Heart right ventricle (tissue), 16 donors: ENCODE measurements around the gene DUSP28. TPM values are rescaled to one million over a fixed set of nuclear protein-coding genes. Genes with fewer than 3 reads are reported as not detected.

Source experiments
- ATAC-seq, 8 donors: fragments of 200-7000 bp; cut with Tn5 transposase; one replicate each; pipeline ENCODE4 v1.9.1; 2020; ENCODE audit warnings: mild to moderate bottlenecking in 8 of 8, moderate library complexity in 8 of 8, moderate number of reproducible peaks in 1 of 8
- DNase-seq, 2 donors: peaks; one replicate each; pipeline ENCODE4 v3.0.0-alpha.2; 2020
- H3K27ac ChIP-seq, 10 donors: fragments of 200-600 bp; sonication (generic) in 2 of 10; one replicate each; pipeline versions ENCODE4 v1.5.0 to v1.8.0; 2020 to 2022; ENCODE audit warnings: mild to moderate bottlenecking in 3 of 10
- H3K27me3 ChIP-seq, 7 donors: fragments of 200-600 bp; one replicate each; pipeline ENCODE4 v1.8.0; 2021 to 2022; ENCODE audit warnings: mild to moderate bottlenecking in 2 of 7
- H3K36me3 ChIP-seq, 9 donors: fragments of 200-600 bp; sonication (generic) in 1 of 9; one replicate each; pipeline versions ENCODE4 v1.5.0 to v1.8.0; 2020 to 2022; ENCODE audit warnings: mild to moderate bottlenecking in 2 of 9
- H3K4me1 ChIP-seq, 9 donors: fragments of 200-600 bp; sonication (generic) in 1 of 9; one replicate each; pipeline versions ENCODE4 v1.5.0 to v1.8.0; 2020 to 2022; ENCODE audit warnings: mild to moderate bottlenecking in 4 of 9
- H3K4me3 ChIP-seq, 10 donors: fragments of 200-600 bp; sonication (generic) in 2 of 10; one replicate each; pipeline versions ENCODE4 v1.5.0 to v1.8.0; 2020 to 2022; ENCODE audit warnings: mild to moderate bottlenecking in 7 of 10, moderate library complexity in 2 of 10
- H3K9me3 ChIP-seq, 11 donors: fragments of 200-600 bp in 10 of 11; sonication (generic) in 2 of 11; one replicate each; pipeline versions ENCODE4 v1.5.0 to v1.8.0; 2013 to 2022; ENCODE audit warnings: mild to moderate bottlenecking in 2 of 11, control low read depth in 1 of 11, moderate library complexity in 1 of 11
- CTCF ChIP-seq, 9 donors: fragments of 200-600 bp; sonication (generic) in 2 of 9; IDR thresholded peaks; one replicate each; pipeline versions ENCODE4 v1.5.0 to v1.8.0; 2021 to 2022; ENCODE audit warnings: antibody characterized with exemption in 9 of 9, mild to moderate bottlenecking in 5 of 9, moderate library complexity in 1 of 9
- WGBS, 2 donors: extraction: QIAGEN DNeasy Blood & Tissue Kit; methylation state at CpG; one replicate each; pipeline ENCODE4 v1.1.7; 2013; ENCODE audit warnings: inconsistent platforms in 1 of 2; 5-methylcytosine and 5-hydroxymethylcytosine counted together
- intact Hi-C, 10 donors: fragments of 100-400 bp; cut with DNase I; formaldehyde crosslinking; loops; one replicate each; pipeline versions ENCODE4 v1.11.1 to v1.14.2; 2022
- polyA plus RNA-seq, 2 donors: library from polyadenylated mRNA; stranded (reverse); fragments of 200-250 nt; gene quantifications; one replicate each; pipeline ENCODE4 v1.2.3, GENCODE V29; 2013
- total RNA-seq, 10 donors: library from RNA; stranded (reverse); fragmentation: NEBNext Ultra II Directional in 3 of 10; extraction: Animal tissue kit (Norgen Biotek cat#: 25700) in 3 of 10; gene quantifications; one replicate each; pipeline versions ENCODE4 v1.2.1 to v1.2.4, GENCODE V29; 2021 to 2023
- donor health status: Arrhythmogenic right ventricular cardiomyopathy.
- donor health status: ischemic (EF 13 %, LVEDD 7.1; RV severe dilation, severe dysfunction).
- donor health status: healthy with polysubstance abuse.
- donor health status: DM: no; HTN: yes; CAD: no.
- donor health status: DM: no; HTN: no; CAD: no.
- donor health status: ischemic (EF 25% LVEDD 6.9; RV normal size, moderate dysfunction).
- donor health status: ischemic (EF 25% LVEDD 5.7; RV mildly dilated, moderate dysfunction).
- donor health status: healthy.
- donor health status: DM: yes; HTN: yes; CAD: no.
- donor health status: Ischemic cardiomyopathy.
- donor health status: ischemic (EF 35%, LVEDD 5.7; RV mildly dilated, moderate dysfunction).
- donor health status: nonischemic (EF 11% LVEDD 7.7; RV severe dilation, severe dysfunction).
- donor health status: DM: yes; HTN: yes; CAD: no.
- donor health status: PGD.
- donor health status: ischemic (EF 29% LVEDD 5.4; RV normal size, mild dysfunction).
- donor health status: nonischemic (EF 23%, LVEDD 6.1; RV moderate dilation, normal function).

The DUSP28 gene
- total and polyA plus RNA-seq, 12 donors = 4.7 to 22.1 (median 13.4) TPM

- peaks cover 0 to 30% (median 0%) of the 10 kb centered on the region in 11 donors for H3K9me3 ChIP-seq
Observed at GRCh38 chr2:240523451-240524281, 36.5 kb upstream of the DUSP28 start.

DNA sequence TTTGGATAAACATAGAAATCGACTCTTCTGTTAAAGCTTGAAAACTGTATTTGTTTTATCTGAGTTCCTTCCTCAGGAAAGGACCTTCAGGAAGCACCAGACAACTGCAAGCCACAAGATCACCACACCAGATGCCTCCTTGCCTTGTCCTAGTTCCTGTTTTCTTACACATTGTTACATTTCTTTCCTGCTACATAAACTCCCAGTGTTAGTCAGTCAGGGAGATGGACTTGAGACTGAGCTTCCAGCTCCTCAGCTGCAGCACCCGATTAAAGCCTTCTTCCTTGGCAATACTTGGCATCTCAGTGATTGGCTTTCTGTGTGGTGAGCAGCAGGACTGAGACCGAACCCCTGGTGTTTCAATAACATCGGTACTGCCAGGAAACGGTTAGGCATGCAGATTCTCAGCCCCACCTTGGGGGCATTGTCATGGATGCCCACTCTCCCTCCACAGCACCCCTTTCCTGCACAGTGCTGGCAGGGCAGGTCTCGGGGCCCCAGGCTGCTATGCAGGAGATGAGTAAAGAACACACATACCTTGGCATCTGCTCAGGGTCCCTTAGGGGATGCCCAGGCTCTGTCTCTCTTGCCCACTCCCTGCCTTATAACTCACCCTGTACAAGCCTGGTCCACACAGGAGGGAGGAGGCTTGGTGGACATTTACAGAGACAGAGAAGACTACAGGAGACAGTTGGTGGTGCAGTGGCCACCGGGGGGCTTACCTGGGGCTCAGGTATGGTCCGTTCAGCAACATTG lies 35.0 kb upstream of the DUSP28 start:
- peaks cover 0 to 4% (median 2%) of the 10 kb centered on the region in 9 donors for H3K4me1 ChIP-seq
- intact Hi-C loops = loop anchor here in 1 of 10 donors (10.0 kb wide), 1 partner anchor 180 kb away; no protein-coding TSS in a partner anchor
- DNase-seq (no peak), ATAC-seq (no peak)
- WGBS, 2 donors = 83 to 87% methylated on average over 8 of the region's 8 CpGs
- peaks cover 0 to 6% (median 0%) of the 10 kb centered on the region in 7 donors for H3K27me3 ChIP-seq
- peaks cover 0 to 30% (median 0%) of the 10 kb centered on the region in 11 donors for H3K9me3 ChIP-seq
- no peak for TF ChIP-seq CTCF (IDR thresholded peaks at IDR 0.05)
- H3K36me3 ChIP-seq = peaks cover 0 to 63% (median 4%) of the 10 kb centered on the region in 9 donors
- H3K27ac ChIP-seq = no peak overlapping the region
- H3K4me3 ChIP-seq = no peak overlapping the region

More at GRCh38 chr2:240523451-240524281, 36.5 kb upstream of the DUSP28 start:
- no peak overlapping the region for H3K4me3 ChIP-seq
- intact Hi-C loops = loop anchor here in 1 of 10 donors (10.0 kb wide), 1 partner anchor 181 kb away; no protein-coding TSS in a partner anchor
- peaks cover 0 to 49% (median 4%) of the 10 kb centered on the region in 9 donors for H3K36me3 ChIP-seq
- peaks cover 0 to 12% (median 6%) of the 10 kb centered on the region in 9 donors for H3K4me1 ChIP-seq
- H3K27ac ChIP-seq = no peak overlapping the region
- DNase-seq (no peak), ATAC-seq (peak in 1 of 8 donors; percentile 15)
- no peak for TF ChIP-seq CTCF (IDR thresholded peaks at IDR 0.05)
- WGBS, 2 donors = 97% methylated on average over 32 of the region's 32 CpGs
- peaks cover 0 to 21% (median 0%) of the 10 kb centered on the region in 7 donors for H3K27me3 ChIP-seq

DNA sequence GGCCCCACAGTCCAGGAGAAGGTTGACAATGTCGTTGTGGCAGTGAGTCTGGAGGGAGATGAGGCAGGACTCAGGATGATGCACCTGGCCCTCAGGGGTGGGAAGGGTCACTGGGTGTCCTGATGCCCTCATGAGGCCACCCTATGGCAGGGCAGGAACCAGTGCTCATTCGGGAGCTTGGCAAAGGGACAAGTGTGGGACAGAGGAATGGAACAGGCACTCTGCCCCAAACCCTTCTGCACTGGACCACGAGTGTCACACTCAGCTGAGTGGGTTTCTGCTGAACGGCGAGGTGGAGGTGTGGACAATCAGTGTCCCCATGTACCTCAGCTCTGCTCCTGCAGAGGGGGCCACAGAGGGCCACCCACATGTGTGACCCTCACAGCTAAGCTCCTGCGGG lies 34.4 kb upstream of the DUSP28 start:
- intact Hi-C loops = loop anchor here in 1 of 10 donors (10.0 kb wide), 1 partner anchor 179 kb away; no protein-coding TSS in a partner anchor
- Histone ChIP-seq H3K27me3 (no peaks in the 10 kb centered on the region), H3K27ac (no peak overlapping the region), H3K4me3 (no peak overlapping the region), H3K4me1 (no peaks in the 10 kb centered on the region), H3K9me3 (peaks cover 0 to 35% (median 0%) of the 10 kb centered on the region in 11 donors), H3K36me3 (peaks cover 0 to 65% (median 4%) of the 10 kb centered on the region in 9 donors)
- DNase-seq (no peak), ATAC-seq (peak in 1 of 8 donors; percentile 11)
- WGBS, 2 donors = 96 to 97% methylated on average over 6 of the region's 6 CpGs
- TF ChIP-seq CTCF (IDR thresholded peaks at IDR 0.05) = no peak

DNA sequence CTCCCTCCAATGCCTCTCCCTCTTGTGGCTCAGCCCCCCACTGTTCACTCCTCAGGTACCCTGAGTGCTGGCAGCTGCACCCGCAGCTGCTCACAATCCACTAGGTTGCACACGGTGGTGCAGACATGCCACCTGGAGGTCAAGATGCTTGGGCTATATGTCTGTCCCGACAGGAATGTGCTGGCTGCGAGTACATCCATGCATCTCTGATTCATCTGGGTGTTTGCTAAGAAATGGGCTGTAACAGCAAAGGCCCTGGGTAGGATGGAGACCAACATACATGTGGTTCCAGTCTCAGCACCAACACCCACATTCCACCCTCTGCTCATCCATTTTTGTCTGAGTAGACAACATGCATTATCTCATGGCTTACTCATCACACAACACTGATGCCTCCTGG lies 33.6 kb upstream of the DUSP28 start:
- Histone ChIP-seq H3K9me3 (peaks cover 0 to 43% (median 5%) of the 10 kb centered on the region in 11 donors), H3K4me1 (no peaks in the 10 kb centered on the region), H3K27ac (no peak overlapping the region), H3K36me3 (peaks cover 0 to 72% (median 4%) of the 10 kb centered on the region in 9 donors), H3K27me3 (no peaks in the 10 kb centered on the region), H3K4me3 (no peak overlapping the region)
- no peak for TF ChIP-seq CTCF (IDR thresholded peaks at IDR 0.05)
- 89% methylated on average over 4 of the region's 4 CpGs for WGBS, 2 donors
- no peak for DNase-seq
- intact Hi-C loops = loop anchor here in 1 of 10 donors (10.0 kb wide), 1 partner anchor 178 kb away; no protein-coding TSS in a partner anchor
- ATAC-seq = no peak
